Measurements from ENCODE around the gene THG1L. TPM values are rescaled to one million over a fixed set of nuclear protein-coding genes. Genes with fewer than 3 reads are reported as not detected.

THG1L gene
- total RNA-seq, 4 donors from 2014 or later: 10.3 to 13.9 (median 12.0) TPM

DNA sequence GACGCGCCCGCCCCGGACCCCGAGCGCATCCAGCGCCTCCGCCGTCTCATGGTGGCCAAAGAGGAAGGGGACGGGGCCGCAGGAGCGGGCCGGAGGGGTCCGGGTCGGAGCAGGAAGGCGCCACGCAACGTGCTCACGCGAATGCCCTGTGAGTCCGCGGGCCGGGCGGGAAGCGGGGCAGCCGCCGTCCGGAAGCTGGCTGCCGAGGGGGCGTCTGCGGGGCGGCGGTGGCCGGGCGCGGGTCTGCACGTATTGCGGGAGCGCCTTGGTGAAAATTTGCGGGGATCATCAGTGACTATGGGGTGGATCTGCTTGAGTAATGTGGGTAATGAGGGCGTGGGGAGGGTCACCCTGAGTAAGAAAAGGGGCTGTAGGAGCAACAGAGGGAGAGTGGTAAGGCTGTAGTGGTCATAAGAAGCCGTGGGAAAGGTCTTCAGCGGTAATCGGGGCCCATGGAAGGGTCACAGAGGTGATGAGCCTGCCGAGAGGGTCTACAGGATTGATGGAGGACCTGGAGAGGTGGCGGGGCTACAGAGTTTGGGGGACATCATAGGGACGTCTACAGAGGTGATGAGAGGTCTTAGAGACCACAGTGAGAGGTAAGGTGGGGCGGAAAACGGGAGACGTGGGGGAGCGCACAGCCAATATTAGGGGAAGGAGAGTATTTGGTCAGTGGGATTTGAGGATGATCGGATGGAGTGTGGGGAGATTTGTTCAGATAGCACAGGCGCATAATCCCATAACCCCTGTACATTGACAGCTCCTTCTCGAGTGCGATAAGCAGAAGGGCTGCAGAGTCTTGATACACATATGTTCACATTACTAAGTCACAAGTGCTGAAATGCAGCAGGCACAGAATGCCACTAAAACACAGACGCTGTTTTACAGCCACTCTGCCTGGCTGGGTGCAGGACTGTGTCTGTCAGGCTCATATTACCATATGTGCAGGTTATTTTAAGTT is 13.1 kb downstream of the THG1L start:
- Histone ChIP-seq H3K4me1 (peaks cover 10 to 15% of the 10 kb centered on the region in 2 donors), H3K27ac (no peak overlapping the region), H3K9me3 (no peaks in the 10 kb centered on the region), H3K36me3 (no peaks in the 10 kb centered on the region), H3K27me3 (no peaks in the 10 kb centered on the region), H3K4me3 (replicated peaks in 1 of 3) (peak overlapping the region; percentile 19 to 73 (median 54))
- TF ChIP-seq POLR2A (IDR thresholded peaks at IDR 0.05): no peak
- TF ChIP-seq, protein P1, sequence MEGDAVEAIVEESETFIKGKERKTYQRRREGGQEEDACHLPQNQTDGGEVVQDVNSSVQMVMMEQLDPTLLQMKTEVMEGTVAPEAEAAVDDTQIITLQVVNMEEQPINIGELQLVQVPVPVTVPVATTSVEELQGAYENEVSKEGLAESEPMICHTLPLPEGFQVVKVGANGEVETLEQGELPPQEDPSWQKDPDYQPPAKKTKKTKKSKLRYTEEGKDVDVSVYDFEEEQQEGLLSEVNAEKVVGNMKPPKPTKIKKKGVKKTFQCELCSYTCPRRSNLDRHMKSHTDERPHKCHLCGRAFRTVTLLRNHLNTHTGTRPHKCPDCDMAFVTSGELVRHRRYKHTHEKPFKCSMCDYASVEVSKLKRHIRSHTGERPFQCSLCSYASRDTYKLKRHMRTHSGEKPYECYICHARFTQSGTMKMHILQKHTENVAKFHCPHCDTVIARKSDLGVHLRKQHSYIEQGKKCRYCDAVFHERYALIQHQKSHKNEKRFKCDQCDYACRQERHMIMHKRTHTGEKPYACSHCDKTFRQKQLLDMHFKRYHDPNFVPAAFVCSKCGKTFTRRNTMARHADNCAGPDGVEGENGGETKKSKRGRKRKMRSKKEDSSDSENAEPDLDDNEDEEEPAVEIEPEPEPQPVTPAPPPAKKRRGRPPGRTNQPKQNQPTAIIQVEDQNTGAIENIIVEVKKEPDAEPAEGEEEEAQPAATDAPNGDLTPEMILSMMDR (IDR thresholded peaks at IDR 0.05): no peak
- intact Hi-C loops (cut with DNase I): loop anchor here (10.0 kb wide), 2 partner anchors 270 to 420 kb away; no protein-coding TSS in a partner anchor
- WGBS, 2 donors: 16 to 18% methylated on average over 25 to 26 of the region's 56 CpGs
- DNase-seq: no peak

DNA sequence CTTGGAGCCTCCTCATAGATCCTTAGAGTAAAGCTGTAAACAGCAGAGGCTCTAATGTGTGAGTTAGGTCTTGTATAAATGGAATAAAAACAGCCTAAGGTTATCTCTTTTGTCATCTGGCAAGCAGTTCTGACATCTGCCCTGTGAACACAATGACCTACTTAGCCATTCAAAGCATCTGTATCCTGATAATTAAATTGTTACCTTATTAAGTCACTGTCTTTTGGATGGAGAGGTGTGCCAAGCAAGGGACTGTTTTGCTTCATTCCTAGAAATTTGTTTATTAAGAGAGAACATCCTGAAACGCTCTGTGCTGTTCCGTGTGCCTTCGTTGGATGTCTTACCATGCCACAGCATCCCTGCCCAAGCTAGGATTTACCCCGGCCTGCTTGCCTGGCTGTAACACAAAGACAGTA is 13.8 kb downstream of the THG1L start:
- Histone ChIP-seq H3K4me3 (replicated peaks in 1 of 3) (no peak overlapping the region), H3K4me1 (peaks cover 10 to 15% of the 10 kb centered on the region in 2 donors), H3K27ac (no peak overlapping the region), H3K36me3 (no peaks in the 10 kb centered on the region), H3K27me3 (no peaks in the 10 kb centered on the region), H3K9me3 (no peaks in the 10 kb centered on the region)
- intact Hi-C loops (cut with DNase I): loop anchor here (10.0 kb wide), 2 partner anchors 270 to 420 kb away; no protein-coding TSS in a partner anchor
- TF ChIP-seq POLR2A (IDR thresholded peaks at IDR 0.05): no peak
- TF ChIP-seq, protein P1 (IDR thresholded peaks at IDR 0.05): no peak
- DNase-seq: no peak
- WGBS, 2 donors: 86 to 90% methylated on average over 4 of the region's 4 CpGs

DNA sequence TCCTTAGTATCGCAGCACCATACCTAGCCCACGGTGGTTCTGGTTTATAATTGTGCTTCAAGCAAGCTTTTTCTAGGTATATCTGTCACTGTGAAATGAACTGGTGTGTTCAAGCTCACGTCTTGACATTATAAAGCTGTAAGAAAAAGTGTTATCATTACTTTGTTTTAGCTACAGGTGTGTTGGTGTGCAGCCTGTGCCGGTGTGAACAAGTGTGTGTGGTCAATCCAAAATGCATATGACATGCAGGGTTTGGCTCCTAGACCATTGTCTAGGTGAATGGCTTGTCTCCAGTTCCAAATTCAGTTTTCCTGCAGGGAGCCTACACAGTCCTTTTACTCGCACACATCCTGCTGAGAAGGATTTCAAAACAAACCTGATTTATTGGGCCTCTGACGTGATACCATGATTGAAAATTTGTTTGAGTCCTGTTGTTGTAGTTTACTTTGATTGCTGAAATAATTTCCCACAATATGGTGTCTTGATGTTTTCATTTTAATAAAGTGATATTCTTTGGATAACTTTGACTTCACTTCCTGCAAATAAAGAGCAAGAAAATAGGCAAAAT is 16.0 kb downstream of the THG1L start:
- DNase-seq: no peak
- TF ChIP-seq POLR2A (IDR thresholded peaks at IDR 0.05): no peak
- TF ChIP-seq, protein P1 (IDR thresholded peaks at IDR 0.05): no peak
- intact Hi-C loops (cut with DNase I): loop anchor here (10.0 kb wide), 2 partner anchors 272 to 422 kb away; no protein-coding TSS in a partner anchor
- no peaks in the 10 kb centered on the region for H3K36me3 ChIP-seq
- H3K4me3 ChIP-seq (replicated peaks in 1 of 3): no peak overlapping the region
- no peaks in the 10 kb centered on the region for H3K9me3 ChIP-seq
- WGBS, 2 donors: 92% methylated on average over 6 of the region's 6 CpGs
- H3K27ac ChIP-seq: no peak overlapping the region
- H3K4me1 ChIP-seq: peaks cover 10 to 15% of the 10 kb centered on the region in 2 donors
- H3K27me3 ChIP-seq: no peaks in the 10 kb centered on the region

DNA sequence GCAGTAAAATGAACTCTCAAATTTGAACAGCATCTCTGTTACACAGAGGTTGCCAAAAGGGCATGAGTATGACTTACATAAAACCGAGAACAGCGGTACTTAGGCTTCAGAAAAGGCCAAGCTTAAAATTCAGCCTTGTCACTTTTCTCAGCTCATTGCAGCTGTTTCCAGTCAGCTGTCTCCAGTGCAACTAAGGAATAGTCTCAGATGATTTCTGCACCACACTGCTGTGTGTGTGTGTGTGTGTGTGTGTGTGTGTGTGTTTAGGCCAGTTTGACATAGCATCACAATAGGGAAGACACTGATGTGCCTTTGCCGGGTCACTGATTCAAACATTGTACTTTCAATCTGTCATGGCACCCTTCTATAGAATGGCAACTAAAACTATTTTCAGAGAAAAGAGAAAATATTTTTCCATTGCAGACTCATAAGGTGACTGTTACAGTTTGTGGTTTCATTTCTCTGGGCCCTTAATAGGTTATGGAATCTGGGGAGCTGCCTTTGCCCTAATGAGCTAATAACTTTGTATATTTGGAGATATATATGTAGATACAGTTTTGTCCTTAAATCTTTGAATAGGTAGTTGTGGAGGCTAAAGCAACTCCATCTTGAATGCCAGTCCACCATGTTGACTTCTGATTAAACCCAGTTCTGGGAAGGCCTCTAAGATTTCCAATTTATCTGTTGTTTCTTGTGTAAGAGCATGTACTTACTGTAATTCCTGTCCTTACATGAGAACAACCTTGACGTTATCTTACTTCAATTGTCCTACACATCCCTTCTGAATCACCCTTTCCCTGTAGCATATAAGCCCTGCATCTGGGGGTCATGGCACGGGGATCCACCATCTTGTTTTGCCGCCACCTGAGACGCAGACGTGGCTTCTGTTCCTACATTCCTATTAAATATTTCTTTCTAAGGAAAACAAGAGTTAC is 16.8 kb downstream of the THG1L start:
- DNase-seq: no peak
- 90 to 96% methylated on average over 8 of the region's 8 CpGs for WGBS, 2 donors
- H3K4me3 ChIP-seq (replicated peaks in 1 of 3): no peak overlapping the region
- intact Hi-C loops (cut with DNase I): loop anchor here (10.0 kb wide), 2 partner anchors 273 to 423 kb away; no protein-coding TSS in a partner anchor
- TF ChIP-seq POLR2A (IDR thresholded peaks at IDR 0.05): no peak
- TF ChIP-seq, protein P1 (IDR thresholded peaks at IDR 0.05): no peak
- peaks cover 10 to 14% of the 10 kb centered on the region in 2 donors for H3K4me1 ChIP-seq
- H3K36me3 ChIP-seq: no peaks in the 10 kb centered on the region
- no peaks in the 10 kb centered on the region for H3K27me3 ChIP-seq
- H3K27ac ChIP-seq: no peak overlapping the region
- H3K9me3 ChIP-seq: no peaks in the 10 kb centered on the region

Measured in thyroid gland (tissue), 4 donors.